Brain microvascular endothelial cell (primary cell): ENCODE results near the gene SDSL.

Source experiments
- DNase-seq: peaks from one replicate; pipeline ENCODE4 v3.0.0-alpha.2; 2020
- H3K27ac ChIP-seq: fragments of 250-450 bp; sonication (Bioruptor Pico); 2 replicates; pipeline ENCODE4 v1.5.1; 2020; ENCODE audit warnings: mild to moderate bottlenecking, moderate library complexity
- H3K27me3 ChIP-seq: fragments of 250-450 bp; sonication (Bioruptor Pico); replicated peaks from 2 replicates; pipeline ENCODE4 v1.5.1; 2020; ENCODE audit warnings: mild to moderate bottlenecking
- H3K36me3 ChIP-seq: fragments of 250-450 bp; sonication (Bioruptor Pico); replicated peaks from 2 replicates; pipeline ENCODE4 v1.5.1; 2020; ENCODE audit warnings: mild to moderate bottlenecking
- H3K4me3 ChIP-seq: 2 replicates; pipeline ENCODE4 v1.5.1; 2011; ENCODE audit warnings: low read depth, mild to moderate bottlenecking, control low read depth, low read length, moderate library complexity
- in situ Hi-C: cut with HindIII; loops from 2 replicates; pipeline ENCODE4 v1.10.0; 2017; ENCODE audit warnings: low sequenced_read_pairs, low pct_ligation_motif_present
- TF ChIP-seq, protein P1 (sequence below): IDR thresholded peaks from 2 replicates; pipeline ENCODE4 v1.5.1; 2011; ENCODE audit warnings: low read depth, mild to moderate bottlenecking, moderate library complexity, low read length, control low read depth, inconsistent platforms; ENCODE audit errors: missing control alignments

Gene SDSL

DNA sequence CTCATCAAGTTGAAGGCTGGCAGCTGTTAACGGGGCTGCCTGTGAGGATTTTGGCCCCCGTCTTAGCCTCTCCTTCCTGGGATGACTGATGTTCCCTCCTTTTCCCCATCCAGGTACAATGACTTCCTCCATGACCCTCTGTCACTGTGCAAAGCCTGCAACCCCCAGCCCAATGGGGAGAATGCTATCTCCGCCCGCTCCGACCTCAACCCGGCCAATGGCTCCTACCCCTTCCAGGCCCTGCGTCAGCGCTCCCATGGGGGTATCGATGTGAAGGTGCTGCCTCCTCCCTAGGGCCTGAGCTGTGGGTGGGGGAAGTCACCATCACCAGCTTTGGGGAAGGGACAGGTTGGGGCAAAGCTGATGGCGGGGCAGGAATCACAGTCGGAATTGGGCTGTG, 34.5 kb upstream of the SDSL start:
- TF ChIP-seq, protein P1, sequence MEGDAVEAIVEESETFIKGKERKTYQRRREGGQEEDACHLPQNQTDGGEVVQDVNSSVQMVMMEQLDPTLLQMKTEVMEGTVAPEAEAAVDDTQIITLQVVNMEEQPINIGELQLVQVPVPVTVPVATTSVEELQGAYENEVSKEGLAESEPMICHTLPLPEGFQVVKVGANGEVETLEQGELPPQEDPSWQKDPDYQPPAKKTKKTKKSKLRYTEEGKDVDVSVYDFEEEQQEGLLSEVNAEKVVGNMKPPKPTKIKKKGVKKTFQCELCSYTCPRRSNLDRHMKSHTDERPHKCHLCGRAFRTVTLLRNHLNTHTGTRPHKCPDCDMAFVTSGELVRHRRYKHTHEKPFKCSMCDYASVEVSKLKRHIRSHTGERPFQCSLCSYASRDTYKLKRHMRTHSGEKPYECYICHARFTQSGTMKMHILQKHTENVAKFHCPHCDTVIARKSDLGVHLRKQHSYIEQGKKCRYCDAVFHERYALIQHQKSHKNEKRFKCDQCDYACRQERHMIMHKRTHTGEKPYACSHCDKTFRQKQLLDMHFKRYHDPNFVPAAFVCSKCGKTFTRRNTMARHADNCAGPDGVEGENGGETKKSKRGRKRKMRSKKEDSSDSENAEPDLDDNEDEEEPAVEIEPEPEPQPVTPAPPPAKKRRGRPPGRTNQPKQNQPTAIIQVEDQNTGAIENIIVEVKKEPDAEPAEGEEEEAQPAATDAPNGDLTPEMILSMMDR = no peak
- in situ Hi-C loops = no loop called here
- H3K27ac ChIP-seq = no peak overlapping the region
- DNase-seq = no peak
- no peak overlapping the region for H3K4me3 ChIP-seq
- H3K36me3 ChIP-seq = peaks cover 11% of the 10 kb centered on the region
- H3K27me3 ChIP-seq = no peaks in the 10 kb centered on the region

DNA sequence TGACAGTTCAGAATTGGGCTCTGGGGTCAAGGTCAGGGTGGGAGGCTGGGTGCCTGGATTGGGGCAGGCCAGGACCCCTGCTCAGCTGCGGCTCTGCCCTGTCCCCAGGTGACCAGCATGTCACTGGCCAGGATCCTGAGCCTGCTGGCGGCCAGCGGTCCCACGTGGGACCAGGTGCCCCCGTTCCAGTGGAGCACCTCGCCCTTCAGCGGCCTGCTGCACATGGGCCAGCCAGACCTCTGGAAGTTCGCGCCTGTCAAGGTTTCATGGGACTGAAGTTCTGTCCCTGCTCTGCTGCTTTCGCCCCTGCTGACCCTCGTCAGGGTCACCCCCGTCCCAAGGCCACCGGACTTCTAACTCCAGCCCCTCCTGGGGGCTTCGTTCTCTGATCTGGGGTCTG, 33.8 kb upstream of the SDSL start:
- Histone ChIP-seq H3K27me3 (no peaks in the 10 kb centered on the region), H3K4me3 (no peak overlapping the region), H3K27ac (no peak overlapping the region), H3K36me3 (peaks cover 11% of the 10 kb centered on the region)
- in situ Hi-C loops = no loop called here
- TF ChIP-seq, protein P1 = no peak
- no peak for DNase-seq

DNA sequence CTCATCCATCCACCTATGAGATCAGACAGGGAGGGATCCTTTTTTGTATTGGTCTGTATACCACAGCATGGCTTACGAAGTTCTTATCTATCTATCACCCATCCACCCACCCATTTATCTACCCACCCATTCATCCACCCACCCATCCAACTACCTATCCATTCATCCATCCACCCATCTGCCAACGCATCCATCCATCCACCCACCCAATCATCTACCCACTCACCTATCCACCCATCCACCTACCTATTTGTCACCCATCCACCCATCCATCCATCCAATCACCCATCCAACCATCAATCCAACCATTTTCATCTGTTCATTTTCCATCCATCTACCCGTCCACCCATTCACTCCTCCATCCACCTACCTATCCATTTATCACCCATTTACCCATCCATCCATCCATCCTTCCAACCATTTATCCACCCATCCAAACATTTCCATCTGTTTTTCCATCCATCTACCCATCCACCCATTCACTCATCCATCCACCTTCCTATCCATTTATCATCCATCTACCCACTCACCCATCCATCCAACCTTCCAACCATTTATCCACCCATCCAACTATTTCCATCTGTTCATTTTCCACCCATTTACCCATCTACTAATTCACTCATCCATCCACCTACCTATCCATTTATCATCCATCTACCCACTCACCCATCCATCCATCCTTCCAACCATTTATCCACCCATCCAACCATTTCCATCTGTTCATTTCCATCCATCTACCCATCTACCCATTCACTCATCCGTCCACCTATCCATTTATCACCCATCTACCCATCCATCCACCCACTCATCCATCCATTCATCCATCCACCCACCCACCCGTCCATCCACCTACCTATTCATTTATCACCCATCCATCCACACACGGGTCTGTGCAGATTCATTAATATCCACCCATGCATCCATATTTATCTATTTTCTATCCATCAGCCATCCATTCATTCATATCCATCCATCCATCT, 31.8 kb upstream of the SDSL start:
- Histone ChIP-seq H3K36me3 (peaks cover 4% of the 10 kb centered on the region), H3K27me3 (no peaks in the 10 kb centered on the region), H3K27ac (no peak overlapping the region), H3K4me3 (no peak overlapping the region)
- in situ Hi-C loops = no loop called here
- no peak for DNase-seq
- TF ChIP-seq, protein P1 = no peak

DNA sequence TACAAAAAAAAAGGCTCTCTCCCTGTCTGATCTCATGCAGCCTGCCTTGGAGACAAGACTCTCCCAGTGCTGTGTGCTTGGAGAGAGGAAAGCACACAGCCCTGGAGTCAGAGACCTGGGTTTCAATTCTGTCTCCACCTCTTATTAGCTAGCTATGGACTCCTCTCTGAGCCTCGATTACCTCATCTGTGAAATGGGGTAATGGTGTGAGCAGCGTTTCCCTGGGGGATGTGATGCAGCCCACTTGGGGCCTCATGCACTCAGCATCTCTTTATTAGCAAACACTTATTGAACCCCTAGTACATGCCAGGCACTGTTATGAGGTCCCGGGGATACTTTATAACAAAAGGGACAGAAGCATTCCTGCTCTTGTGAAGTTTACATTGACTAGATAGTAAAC, 31.0 kb upstream of the SDSL start:
- Histone ChIP-seq H3K4me3 (no peak overlapping the region), H3K36me3 (peaks cover 2% of the 10 kb centered on the region), H3K27me3 (no peaks in the 10 kb centered on the region), H3K27ac (no peak overlapping the region)
- in situ Hi-C loops = no loop called here
- TF ChIP-seq, protein P1 = no peak
- no peak for DNase-seq

DNA sequence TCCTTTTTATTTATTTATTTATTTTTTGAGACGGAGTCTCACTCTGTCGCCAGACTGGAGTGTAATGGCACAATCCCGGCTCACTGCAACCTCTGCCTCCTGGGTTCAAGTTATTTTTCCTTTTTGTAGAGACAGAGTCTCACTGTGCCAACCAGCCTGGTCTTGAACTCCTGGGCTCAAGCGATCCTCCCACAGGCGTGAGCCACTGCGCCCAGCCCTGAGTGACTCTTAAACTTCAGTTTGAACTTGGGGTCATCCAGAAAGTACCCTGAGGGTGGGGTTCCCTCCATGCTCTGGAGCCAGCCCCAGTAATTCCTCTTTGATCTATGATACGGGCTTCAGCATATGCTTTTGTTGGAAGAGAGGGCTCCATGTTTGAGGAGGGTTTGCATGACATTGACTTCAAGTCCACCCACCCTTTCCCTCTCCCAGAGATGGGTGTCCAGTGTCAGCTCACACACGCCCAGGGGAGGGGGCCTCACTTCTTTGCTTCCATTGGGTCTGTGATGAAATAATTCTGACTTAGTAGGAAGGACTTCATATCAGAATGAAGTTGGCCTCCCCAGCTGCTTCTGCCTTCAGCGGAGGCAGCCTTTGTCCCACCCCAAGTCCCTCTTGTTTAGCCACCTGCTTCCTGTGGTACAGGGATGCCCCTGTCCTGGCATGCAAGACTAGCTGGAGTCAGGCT, 30.4 kb upstream of the SDSL start:
- in situ Hi-C loops = no loop called here
- H3K27me3 ChIP-seq = no peaks in the 10 kb centered on the region
- no peak for DNase-seq
- no peak overlapping the region for H3K27ac ChIP-seq
- H3K36me3 ChIP-seq = peaks cover 2% of the 10 kb centered on the region
- TF ChIP-seq, protein P1 = no peak
- no peak overlapping the region for H3K4me3 ChIP-seq
